HFFc6 (cell line): ENCODE data around the gene UFSP2. TPM values are rescaled to one million over a fixed set of nuclear protein-coding genes. Genes with fewer than 3 reads are reported as not detected.
"Not testable (repeated sequence)": the region's sequence is repeated elsewhere in the genome, so short reads cannot be mapped to it uniquely, and the experiment has no call there.

Experiments used
- DNase-seq: peaks from one replicate; pipeline ENCODE4 v3.0.0-alpha.2; 2018
- H3K27ac Mint-ChIP-seq: 2 replicates; pipeline ENCODE4 v1.8.0; 2020; ENCODE audit warnings: mild to moderate bottlenecking, mixed read lengths
- H3K27me3 Mint-ChIP-seq: 2 replicates; pipeline ENCODE4 v1.8.0; 2021; ENCODE audit warnings: mild to moderate bottlenecking, moderate library complexity, mixed read lengths; ENCODE audit not compliant: insufficient read depth
- H3K36me3 Mint-ChIP-seq: 2 replicates; pipeline ENCODE4 v1.8.0; 2021; ENCODE audit warnings: low read depth, mixed read lengths
- H3K4me1 Mint-ChIP-seq: 2 replicates; pipeline ENCODE4 v1.8.0; 2020; ENCODE audit warnings: low read depth, mixed read lengths
- H3K4me3 Mint-ChIP-seq: 2 replicates; pipeline ENCODE4 v1.8.0; 2020; ENCODE audit warnings: mild to moderate bottlenecking, moderate library complexity, mixed read lengths
- H3K9me3 Mint-ChIP-seq: 2 replicates; pipeline ENCODE4 v1.8.0; 2020; ENCODE audit warnings: mild to moderate bottlenecking, mixed read lengths
- total RNA-seq, 6 experiments: library from RNA; stranded (reverse); fragmentation: NEBNext Ultra II Directional; extraction: Animal tissue kit (Norgen Biotek cat#: 25700); gene quantifications; 2 replicates in 1 of 6; 3 replicates in 5 of 6; pipeline ENCODE4 v1.2.3, GENCODE V29; 2021
- TF ChIP-seq, protein P1 (sequence below): fragments of 200-600 bp; sonication (generic); IDR thresholded peaks from 2 replicates; pipeline ENCODE4 v1.5.0; 2021; ENCODE audit warnings: antibody characterized with exemption, mild to moderate bottlenecking

Gene UFSP2
- total RNA-seq, 6 experiments from 2014 or later: 23.1 to 35.6 (median 32.5) TPM

DNA sequence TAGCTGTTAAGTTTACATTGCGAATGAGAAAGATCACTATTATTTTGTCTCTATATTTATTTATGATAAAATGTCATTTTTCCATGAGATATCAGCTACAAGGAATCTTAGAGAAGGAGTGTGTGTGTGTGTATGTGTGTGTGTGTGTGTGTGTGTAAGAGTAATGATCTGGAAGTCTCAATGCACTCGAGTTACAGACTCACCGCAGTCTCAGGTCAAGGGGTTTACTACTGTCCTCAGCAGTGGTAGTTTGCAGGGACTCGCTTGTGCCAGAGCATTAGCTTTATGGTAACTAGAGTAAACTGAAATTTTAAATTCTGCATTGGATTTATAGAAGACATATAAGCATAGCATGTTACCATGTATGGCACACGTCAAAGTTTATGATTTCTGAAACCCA is 60.9 kb downstream of the UFSP2 start:
- TF ChIP-seq, protein P1, sequence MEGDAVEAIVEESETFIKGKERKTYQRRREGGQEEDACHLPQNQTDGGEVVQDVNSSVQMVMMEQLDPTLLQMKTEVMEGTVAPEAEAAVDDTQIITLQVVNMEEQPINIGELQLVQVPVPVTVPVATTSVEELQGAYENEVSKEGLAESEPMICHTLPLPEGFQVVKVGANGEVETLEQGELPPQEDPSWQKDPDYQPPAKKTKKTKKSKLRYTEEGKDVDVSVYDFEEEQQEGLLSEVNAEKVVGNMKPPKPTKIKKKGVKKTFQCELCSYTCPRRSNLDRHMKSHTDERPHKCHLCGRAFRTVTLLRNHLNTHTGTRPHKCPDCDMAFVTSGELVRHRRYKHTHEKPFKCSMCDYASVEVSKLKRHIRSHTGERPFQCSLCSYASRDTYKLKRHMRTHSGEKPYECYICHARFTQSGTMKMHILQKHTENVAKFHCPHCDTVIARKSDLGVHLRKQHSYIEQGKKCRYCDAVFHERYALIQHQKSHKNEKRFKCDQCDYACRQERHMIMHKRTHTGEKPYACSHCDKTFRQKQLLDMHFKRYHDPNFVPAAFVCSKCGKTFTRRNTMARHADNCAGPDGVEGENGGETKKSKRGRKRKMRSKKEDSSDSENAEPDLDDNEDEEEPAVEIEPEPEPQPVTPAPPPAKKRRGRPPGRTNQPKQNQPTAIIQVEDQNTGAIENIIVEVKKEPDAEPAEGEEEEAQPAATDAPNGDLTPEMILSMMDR: no peak
- H3K9me3 Mint-ChIP-seq: no peaks in the 10 kb centered on the region
- peaks cover 5% of the 10 kb centered on the region; the same call in 1 of the 2 replicates for H3K36me3 Mint-ChIP-seq
- no peaks in the 10 kb centered on the region; the same call in 1 of the 2 replicates for H3K27me3 Mint-ChIP-seq
- no peak for DNase-seq
- H3K4me1 Mint-ChIP-seq: peaks cover 19% of the 10 kb centered on the region
- H3K27ac Mint-ChIP-seq: no peak overlapping the region
- H3K4me3 Mint-ChIP-seq: no peak overlapping the region

DNA sequence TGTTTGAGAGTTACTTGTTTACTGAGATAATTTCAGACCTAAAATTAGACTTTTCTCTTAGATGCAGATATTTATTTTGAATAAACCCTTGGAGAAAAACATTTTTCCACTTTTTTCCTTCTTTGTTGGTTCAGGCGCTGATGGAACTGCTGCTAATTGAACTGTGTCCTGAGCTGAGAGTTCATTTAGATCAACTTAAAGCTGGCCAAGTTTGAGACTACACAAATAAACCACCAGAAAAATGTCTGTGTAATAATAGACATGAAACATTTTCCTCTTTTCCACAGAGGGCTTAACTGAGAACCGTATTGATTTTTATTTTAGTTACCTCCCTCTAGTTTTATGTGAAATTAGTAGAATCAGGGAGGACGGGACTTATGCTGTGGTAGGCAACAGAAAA is 62.5 kb downstream of the UFSP2 start:
- Mint-ChIP-seq H3K27me3 (no peaks in the 10 kb centered on the region; the same call in 1 of the 2 replicates), H3K4me1 (peaks cover 29% of the 10 kb centered on the region), H3K27ac (no peak overlapping the region)

DNA sequence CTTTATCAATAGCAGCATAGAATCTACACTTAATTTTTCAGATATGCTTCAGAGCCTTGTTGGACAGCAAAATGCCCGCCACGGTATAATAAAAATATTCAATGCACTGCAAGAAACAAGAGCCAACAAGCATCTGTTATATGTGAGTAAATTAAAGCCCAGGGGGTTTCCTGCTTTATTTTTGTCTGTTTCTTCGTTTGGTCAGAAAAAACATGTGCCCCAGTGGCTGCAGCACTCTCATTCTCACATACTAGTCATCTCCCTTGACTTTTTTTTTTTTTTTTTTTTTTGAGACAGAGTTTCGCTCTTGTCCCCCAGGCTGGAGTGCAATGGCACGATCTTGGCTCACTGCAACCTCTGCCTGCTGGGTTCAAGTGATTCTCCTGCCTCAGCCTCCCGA is 63.2 kb downstream of the UFSP2 start:
- not testable (repeated sequence) for H3K27ac Mint-ChIP-seq, H3K9me3 Mint-ChIP-seq, H3K4me3 Mint-ChIP-seq, H3K36me3 Mint-ChIP-seq, DNase-seq, H3K27me3 Mint-ChIP-seq
- H3K4me1 Mint-ChIP-seq: peaks cover 36% of the 10 kb centered on the region

More for the DNA sequence above, 62.5 kb downstream of the UFSP2 start:
- Mint-ChIP-seq H3K9me3 (no peaks in the 10 kb centered on the region), H3K36me3 (peaks cover 2% of the 10 kb centered on the region; the same call in 1 of the 2 replicates), H3K4me3 (no peak overlapping the region)
- TF ChIP-seq, protein P1: no peak
- DNase-seq: no peak

DNA sequence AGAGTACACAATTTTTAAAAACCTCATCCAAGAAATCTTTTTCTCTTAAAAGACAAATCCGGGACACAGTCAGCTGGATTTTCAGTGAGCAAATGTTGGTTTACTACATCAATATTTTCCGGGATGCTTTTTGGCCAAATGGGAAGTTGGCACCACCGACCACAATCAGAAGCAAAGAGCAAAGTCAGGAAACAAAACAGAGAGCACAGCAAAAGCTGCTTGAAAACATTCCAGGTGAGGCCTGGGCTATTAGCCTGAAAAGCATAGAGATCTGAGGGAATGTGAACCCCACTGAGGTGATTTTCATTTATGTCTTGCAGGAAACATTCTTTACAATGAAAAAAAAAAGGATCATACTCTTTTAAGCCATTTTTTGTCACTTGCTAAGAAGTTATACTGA is 63.9 kb downstream of the UFSP2 start:
- Mint-ChIP-seq H3K27ac (no peak overlapping the region), H3K9me3 (no peaks in the 10 kb centered on the region), H3K4me3 (no peak overlapping the region), H3K27me3 (no peaks in the 10 kb centered on the region), H3K4me1 (peaks cover 43% of the 10 kb centered on the region), H3K36me3 (peaks cover 9% of the 10 kb centered on the region)
- TF ChIP-seq, protein P1: no peak
- DNase-seq: no peak

DNA sequence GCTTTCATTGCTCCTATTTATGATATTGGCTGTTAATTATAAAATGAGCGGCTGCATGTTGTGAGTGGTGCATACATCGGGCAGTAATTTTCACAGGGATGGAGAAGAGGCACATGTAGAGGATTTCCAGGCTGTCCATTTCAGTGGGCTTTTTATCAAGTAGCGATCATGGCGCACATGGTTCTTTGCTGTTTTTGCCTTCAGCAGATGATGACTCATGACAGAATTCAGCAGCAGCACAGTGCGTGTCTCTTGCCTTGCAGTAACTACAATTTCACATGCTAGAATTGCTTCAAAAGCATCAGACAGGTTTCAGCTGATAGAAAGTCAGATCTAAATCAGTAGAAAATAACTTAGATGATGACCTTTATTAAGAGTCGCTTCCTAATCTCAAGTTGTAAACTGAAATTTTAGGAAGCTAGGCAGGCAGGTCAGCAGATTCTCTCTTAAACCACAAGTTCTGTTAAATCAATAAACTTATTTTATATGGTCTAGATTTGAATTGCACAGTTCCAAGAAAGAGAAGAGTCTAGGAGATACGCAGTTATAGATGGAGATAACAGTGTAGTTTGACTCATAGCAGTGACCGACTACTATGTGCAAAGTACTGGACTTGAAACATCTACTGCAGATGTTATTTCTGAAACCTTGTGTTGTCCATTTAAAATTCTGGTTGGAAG is 65.9 kb downstream of the UFSP2 start:
- Mint-ChIP-seq H3K27ac (peak overlapping the region; percentile 82), H3K27me3 (no peaks in the 10 kb centered on the region), H3K9me3 (no peaks in the 10 kb centered on the region), H3K4me3 (peak overlapping the region; percentile 71), H3K4me1 (peaks cover 55% of the 10 kb centered on the region), H3K36me3 (peaks cover 14% of the 10 kb centered on the region)
- peak; percentile 77 for DNase-seq
- TF ChIP-seq, protein P1: no peak

DNA sequence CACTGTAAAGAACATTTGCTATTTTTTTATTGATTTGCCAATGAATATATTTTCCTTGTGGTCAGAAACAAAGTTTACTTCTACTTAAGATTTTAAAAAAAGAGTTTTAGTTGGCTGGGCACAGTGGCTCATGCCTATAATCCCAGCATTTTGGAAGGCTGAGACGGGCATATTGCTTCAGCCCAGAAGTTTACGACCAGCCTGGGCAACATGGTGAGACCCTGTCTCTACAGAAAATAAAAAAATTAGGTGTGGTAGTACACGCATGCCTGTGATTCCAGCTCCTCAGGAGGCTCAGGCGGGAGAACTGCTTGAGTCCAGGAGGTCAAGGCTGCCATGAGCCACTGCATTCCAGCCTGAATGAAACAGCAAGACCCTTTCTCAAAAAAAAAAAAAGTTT is 66.8 kb downstream of the UFSP2 start:
- Mint-ChIP-seq H3K36me3 (peaks cover 21% of the 10 kb centered on the region), H3K27ac (peak overlapping the region; percentile 82), H3K27me3 (no peaks in the 10 kb centered on the region; the same call in 1 of the 2 replicates), H3K4me3 (peak overlapping the region; percentile 71), H3K4me1 (peaks cover 55% of the 10 kb centered on the region), H3K9me3 (no peaks in the 10 kb centered on the region)
- DNase-seq: no peak
- TF ChIP-seq, protein P1: no peak
